CD14-positive monocyte (primary cell): Measurements from ENCODE around the gene MYO1A. TPM values are rescaled to one million over a fixed set of nuclear protein-coding genes. Genes with fewer than 3 reads are reported as not detected.

Experiments used
- DNase-seq, 3 donors: peaks; one replicate each; pipeline ENCODE4 v3.0.0-alpha.2; 2011 to 2022
- H2AFZ ChIP-seq: 2 replicates; pipeline ENCODE4 v1.6.0; 2012; ENCODE audit warnings: mild to moderate bottlenecking, low read depth, low read length, inconsistent platforms; ENCODE audit not compliant: insufficient read depth, poor library complexity, severe bottlenecking
- H3K27ac ChIP-seq, 2 donors: 1 replicate in 1 of 2; 2 replicates in 1 of 2; pipeline ENCODE4 v1.5.1; 2012 to 2013; ENCODE audit warnings: low read length in 2 of 2, control low read depth in 1 of 2, inconsistent platforms in 1 of 2, low read depth in 1 of 2, mild to moderate bottlenecking in 1 of 2
- H3K27me3 ChIP-seq, 2 donors: one replicate each; pipeline versions ENCODE4 v1.6.0 to v1.6.1; 2011 to 2013; ENCODE audit warnings: low read length in 2 of 2; ENCODE audit not compliant: control insufficient read depth in 2 of 2, insufficient read depth in 2 of 2
- H3K36me3 ChIP-seq, 2 donors: replicated peaks in 1 of 2; 1 replicate in 1 of 2; 2 replicates in 1 of 2; pipeline versions ENCODE4 v1.5.1 to v1.6.1; 2012 to 2013; ENCODE audit warnings: low read length in 2 of 2, control low read depth in 1 of 2, inconsistent platforms in 1 of 2, mild to moderate bottlenecking in 1 of 2; ENCODE audit not compliant: insufficient read depth in 2 of 2, control insufficient read depth in 1 of 2
- H3K4me1 ChIP-seq, 2 donors: 1 replicate in 1 of 2; 2 replicates in 1 of 2; pipeline versions ENCODE4 v1.5.1 to v1.6.1; 2012 to 2013; ENCODE audit warnings: low read length in 2 of 2, control low read depth in 1 of 2, inconsistent platforms in 1 of 2, mild to moderate bottlenecking in 1 of 2, moderate library complexity in 1 of 2; ENCODE audit not compliant: insufficient read depth in 2 of 2, control insufficient read depth in 1 of 2
- H3K4me2 ChIP-seq: replicated peaks from 2 replicates; pipeline ENCODE3; 2012; ENCODE audit warnings: low read length, moderate library complexity, mild to moderate bottlenecking; ENCODE audit not compliant: poor library complexity, severe bottlenecking; ENCODE audit errors: extremely low read depth
- H3K4me3 ChIP-seq, 3 experiments: fragments of 200-600 bp in 1 of 3; sonication (generic) in 1 of 3; replicated peaks in 1 of 3; 1 replicate in 2 of 3; 2 replicates in 1 of 3; pipeline ENCODE4 v1.5.1; 2011 to 2013; ENCODE audit warnings: low read length in 3 of 3, mild to moderate bottlenecking in 3 of 3, control low read depth in 2 of 3, low read depth in 2 of 3, inconsistent platforms in 1 of 3, moderate library complexity in 1 of 3
- H3K79me2 ChIP-seq: 2 replicates; pipeline ENCODE4 v1.6.0; 2012; ENCODE audit warnings: mild to moderate bottlenecking, control low read depth, inconsistent platforms, low read length, moderate library complexity; ENCODE audit not compliant: insufficient read depth
- H3K9ac ChIP-seq: 2 replicates; pipeline ENCODE4 v1.6.0; 2017; ENCODE audit warnings: low read length, mild to moderate bottlenecking; ENCODE audit not compliant: insufficient read depth, poor library complexity, severe bottlenecking
- H3K9me3 ChIP-seq, 2 donors: replicated peaks in 1 of 2; 1 replicate in 1 of 2; 2 replicates in 1 of 2; pipeline versions ENCODE4 v1.5.1 to v1.6.1; 2012 to 2013; ENCODE audit warnings: low read length in 2 of 2, control low read depth in 1 of 2; ENCODE audit not compliant: control insufficient read depth in 1 of 2, insufficient read depth in 1 of 2
- H4K20me1 ChIP-seq: 2 replicates; pipeline ENCODE4 v1.6.0; 2012; ENCODE audit warnings: mild to moderate bottlenecking, low read length, control low read depth, moderate library complexity; ENCODE audit not compliant: insufficient read depth
- H3K27ac Mint-ChIP-seq, 7 donors: one replicate each; pipeline ENCODE4 v1.8.0; 2020; ENCODE audit warnings: mild to moderate bottlenecking in 7 of 7, mixed read lengths in 7 of 7, moderate library complexity in 6 of 7, inconsistent platforms in 2 of 7
- H3K27me3 Mint-ChIP-seq, 3 donors: one replicate each; pipeline ENCODE4 v1.8.0; 2021 to 2022; ENCODE audit warnings: low read depth in 3 of 3, mild to moderate bottlenecking in 3 of 3, mixed read lengths in 3 of 3, moderate library complexity in 3 of 3, inconsistent platforms in 1 of 3
- H3K36me3 Mint-ChIP-seq, 2 donors: one replicate each; pipeline ENCODE4 v1.8.0; 2020; ENCODE audit warnings: mixed read lengths in 2 of 2, inconsistent platforms in 1 of 2, mild to moderate bottlenecking in 1 of 2
- H3K4me1 Mint-ChIP-seq: one replicate; pipeline ENCODE4 v1.8.0; 2020; ENCODE audit warnings: mild to moderate bottlenecking, mixed read lengths
- H3K4me3 Mint-ChIP-seq, 2 donors: one replicate each; pipeline ENCODE4 v1.8.0; 2020; ENCODE audit warnings: mild to moderate bottlenecking in 2 of 2, mixed read lengths in 2 of 2, moderate library complexity in 1 of 2
- H3K9me3 Mint-ChIP-seq, 7 donors: one replicate each; pipeline ENCODE4 v1.8.0; 2020 to 2022; ENCODE audit warnings: mixed read lengths in 7 of 7, mild to moderate bottlenecking in 6 of 7, moderate library complexity in 6 of 7, inconsistent platforms in 2 of 7
- WGBS: methylation state at CpG from one replicate; pipeline ENCODE4 v1.1.5; 2013; ENCODE audit warnings: missing lambda C conversion rate; ENCODE audit not compliant: insufficient coverage; 5-methylcytosine and 5-hydroxymethylcytosine counted together
- intact Hi-C, 2 donors: fragments of 100-400 bp; cut with micrococcal nuclease; formaldehyde crosslinking; loops; one replicate each; pipeline versions ENCODE4 v1.15.0 to v1.15.1; 2023
- polyA plus RNA-seq, 3 donors: library from polyadenylated mRNA; depleted of rRNA in 1 of 3; unstranded in 2 of 3; stranded (reverse) in 1 of 3; fragments of 300-500 nt in 2 of 3; fragments of >200 nt in 1 of 3; fragmentation: Illumina TruSeq in 2 of 3; gene quantifications; 1 replicate in 2 of 3; 2 replicates in 1 of 3; pipeline ENCODE4 v1.2.3, GENCODE V29; 2012 to 2021
- TF ChIP-seq, protein P1 (sequence below): fragments of 200-600 bp; IDR thresholded peaks from one replicate; pipeline ENCODE4 v1.8.0; 2022; ENCODE audit warnings: antibody characterized with exemption, mild to moderate bottlenecking

MYO1A gene
- polyA plus RNA-seq, 3 donors, result 0.22 to 1.7 (median 1.3) TPM

DNA sequence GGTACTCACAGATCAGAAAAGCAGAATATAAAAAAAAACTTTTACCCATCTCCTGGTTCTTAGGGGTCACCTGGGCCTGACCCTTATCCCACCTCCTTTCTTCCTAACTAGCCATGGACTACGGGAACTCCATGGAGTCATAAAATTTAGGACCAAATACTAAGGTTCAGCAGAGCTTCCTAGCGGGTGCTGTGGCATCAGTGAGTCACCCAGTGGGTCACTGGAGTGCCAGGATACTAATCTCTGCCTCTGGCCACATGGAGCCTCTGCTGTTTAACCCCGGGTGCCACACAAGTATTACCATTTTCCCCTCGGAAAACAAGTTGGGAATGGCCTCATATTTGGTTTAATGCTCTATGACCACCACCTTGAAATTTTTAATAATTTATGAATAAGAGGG lies 50.5 kb downstream of the MYO1A start:
- Mint-ChIP-seq H3K4me3 (no peak overlapping the region), H3K4me1 (peaks cover 4% of the 10 kb centered on the region), H3K36me3 (peaks cover 56 to 72% of the 10 kb centered on the region in 2 donors), H3K9me3 (no peaks in the 10 kb centered on the region), H3K27me3 (peaks cover 0 to 5% (median 0%) of the 10 kb centered on the region in 3 donors), H3K27ac (no peak overlapping the region)
- no peak overlapping the region for H3K4me3 ChIP-seq
- H3K4me2 ChIP-seq, result no peak overlapping the region
- DNase-seq, result no peak
- H3K79me2 ChIP-seq, result peaks cover 2% of the 10 kb centered on the region
- TF ChIP-seq, protein P1, sequence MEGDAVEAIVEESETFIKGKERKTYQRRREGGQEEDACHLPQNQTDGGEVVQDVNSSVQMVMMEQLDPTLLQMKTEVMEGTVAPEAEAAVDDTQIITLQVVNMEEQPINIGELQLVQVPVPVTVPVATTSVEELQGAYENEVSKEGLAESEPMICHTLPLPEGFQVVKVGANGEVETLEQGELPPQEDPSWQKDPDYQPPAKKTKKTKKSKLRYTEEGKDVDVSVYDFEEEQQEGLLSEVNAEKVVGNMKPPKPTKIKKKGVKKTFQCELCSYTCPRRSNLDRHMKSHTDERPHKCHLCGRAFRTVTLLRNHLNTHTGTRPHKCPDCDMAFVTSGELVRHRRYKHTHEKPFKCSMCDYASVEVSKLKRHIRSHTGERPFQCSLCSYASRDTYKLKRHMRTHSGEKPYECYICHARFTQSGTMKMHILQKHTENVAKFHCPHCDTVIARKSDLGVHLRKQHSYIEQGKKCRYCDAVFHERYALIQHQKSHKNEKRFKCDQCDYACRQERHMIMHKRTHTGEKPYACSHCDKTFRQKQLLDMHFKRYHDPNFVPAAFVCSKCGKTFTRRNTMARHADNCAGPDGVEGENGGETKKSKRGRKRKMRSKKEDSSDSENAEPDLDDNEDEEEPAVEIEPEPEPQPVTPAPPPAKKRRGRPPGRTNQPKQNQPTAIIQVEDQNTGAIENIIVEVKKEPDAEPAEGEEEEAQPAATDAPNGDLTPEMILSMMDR, result no peak
- intact Hi-C loops, result no loop called here
- no peak overlapping the region for H3K27ac ChIP-seq
- no peak overlapping the region for H3K9ac ChIP-seq
- H3K27me3 ChIP-seq, result no peaks in the 10 kb centered on the region
- no peaks in the 10 kb centered on the region for H3K9me3 ChIP-seq
- peaks cover 37 to 61% of the 10 kb centered on the region in 2 donors for H3K36me3 ChIP-seq
- WGBS, result 97% methylated on average over 3 of the region's 4 CpGs
- H4K20me1 ChIP-seq, result peaks cover 15% of the 10 kb centered on the region
- H2AFZ ChIP-seq, result no peak overlapping the region
- H3K4me1 ChIP-seq, result no peaks in the 10 kb centered on the region

DNA sequence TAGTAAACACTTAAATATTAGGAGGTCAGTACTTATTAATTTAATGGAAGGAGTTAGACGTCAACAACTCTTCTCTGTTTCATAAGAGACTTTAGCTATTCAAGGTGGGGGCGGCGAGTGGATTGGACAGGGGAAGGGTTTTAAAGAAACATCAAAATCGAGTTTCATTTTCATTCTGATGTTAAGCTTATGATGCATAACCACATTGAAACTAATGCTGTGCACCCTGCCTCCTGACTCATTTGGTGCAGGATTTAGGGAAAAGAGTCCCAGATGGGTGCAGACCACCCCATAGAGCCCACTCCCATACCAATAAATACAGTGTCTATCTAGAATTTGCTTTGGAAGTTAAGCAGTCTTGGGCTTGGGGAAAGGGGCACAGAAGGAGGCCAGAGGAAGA lies 50.9 kb downstream of the MYO1A start:
- TF ChIP-seq, protein P1, result no peak
- Histone ChIP-seq H3K36me3 (peaks cover 33 to 56% of the 10 kb centered on the region in 2 donors), H3K9ac (no peak overlapping the region), H2AFZ (no peak overlapping the region), H3K79me2 (no peaks in the 10 kb centered on the region), H3K27ac (no peak overlapping the region), H3K4me3 (no peak overlapping the region), H3K27me3 (no peaks in the 10 kb centered on the region), H3K9me3 (no peaks in the 10 kb centered on the region), H3K4me1 (no peaks in the 10 kb centered on the region), H4K20me1 (peaks cover 11% of the 10 kb centered on the region), H3K4me2 (no peak overlapping the region)
- Mint-ChIP-seq H3K4me3 (no peak overlapping the region), H3K4me1 (peaks cover 4% of the 10 kb centered on the region), H3K36me3 (peaks cover 52 to 68% of the 10 kb centered on the region in 2 donors), H3K27me3 (peaks cover 0 to 5% (median 0%) of the 10 kb centered on the region in 3 donors), H3K27ac (no peak overlapping the region), H3K9me3 (no peaks in the 10 kb centered on the region)
- 100% methylated on average over 2 of the region's 4 CpGs for WGBS
- no peak for DNase-seq
- intact Hi-C loops, result no loop called here
